Mucosa of gallbladder (tissue), 1 donor: Measurements from ENCODE around the gene MEFV. TPM values are rescaled to one million over a fixed set of nuclear protein-coding genes. Genes with fewer than 3 reads are reported as not detected.

Experiments used
- total RNA-seq: library from RNA; stranded (reverse); gene quantifications from one replicate; pipeline ENCODE4 v1.2.1, GENCODE V29; 2021
- donor health status: DM: no; HTN: no; CAD: no.

MEFV gene
- total RNA-seq, 1 donor from 2014 or later: 0.52 TPM

Other genes with a start within 250 kb of the MEFV start
- 3.3 TPM for gene CLDN9, start 243.7 kb downstream of the MEFV start, total RNA-seq
- 1.1 TPM for gene CLDN6, start 238.4 kb downstream of the MEFV start, total RNA-seq
- 98.1 TPM for gene TNFRSF12A, start 236.3 kb downstream of the MEFV start, total RNA-seq
- 54.6 TPM for gene HCFC1R1, start 232.7 kb downstream of the MEFV start, total RNA-seq
- 20.8 TPM for gene THOC6, start 232.6 kb downstream of the MEFV start, total RNA-seq
- 86.1 TPM for gene BICDL2, start 219.7 kb downstream of the MEFV start, total RNA-seq
- gene MMP25, start 210.1 kb downstream of the MEFV start, total RNA-seq: 1.1 TPM
- gene IL32, start 191.0 kb downstream of the MEFV start, total RNA-seq: 134 TPM
- gene ZSCAN10, start 157.3 kb downstream of the MEFV start, total RNA-seq: 0.37 TPM
- gene ZNF205, start 144.0 kb downstream of the MEFV start, total RNA-seq: 14.2 TPM
- 18.4 TPM for gene ZNF213, start 121.6 kb downstream of the MEFV start, total RNA-seq
- not detected for gene OR1F1, start 68.4 kb downstream of the MEFV start, total RNA-seq
- 7.6 TPM for gene ZNF200, start 21.5 kb downstream of the MEFV start, total RNA-seq
- 23.8 TPM for gene ZNF263, start 26.9 kb upstream of the MEFV start, total RNA-seq
- gene TIGD7, start 48.8 kb upstream of the MEFV start, total RNA-seq: 9.9 TPM
- 25.9 TPM for gene ZNF75A, start 48.9 kb upstream of the MEFV start, total RNA-seq
- 0.14 TPM for gene OR2C1, start 99.3 kb upstream of the MEFV start, total RNA-seq
- 10.9 TPM for gene ZSCAN32, start 144.4 kb upstream of the MEFV start, total RNA-seq
- 16.8 TPM for gene ZNF174, start 144.6 kb upstream of the MEFV start, total RNA-seq
- 2.3 TPM for gene ZNF597, start 186.9 kb upstream of the MEFV start, total RNA-seq
- gene NAA60, start 187.0 kb upstream of the MEFV start, total RNA-seq: 70.3 TPM
- not detected for gene C16orf90, start 238.9 kb upstream of the MEFV start, total RNA-seq
- gene CLUAP1, start 244.4 kb upstream of the MEFV start, total RNA-seq: 39.9 TPM